GM21786 (cell line): ENCODE measurements around the gene SIRPG.
"Not testable (repeated sequence)": the region's sequence is repeated elsewhere in the genome, so short reads cannot be mapped to it uniquely, and the experiment has no call there.

ENCODE experiments used
- ATAC-seq: cut with Tn5 transposase; IDR thresholded peaks from one replicate; pipeline ENCODE4 v1.9.1; 2021; ENCODE audit not compliant: unreplicated experiment

The SIRPG gene

GRCh38 chr20:1637226-1637625 lies 20.4 kb downstream of the SIRPG start:
- no peak for ATAC-seq

DNA sequence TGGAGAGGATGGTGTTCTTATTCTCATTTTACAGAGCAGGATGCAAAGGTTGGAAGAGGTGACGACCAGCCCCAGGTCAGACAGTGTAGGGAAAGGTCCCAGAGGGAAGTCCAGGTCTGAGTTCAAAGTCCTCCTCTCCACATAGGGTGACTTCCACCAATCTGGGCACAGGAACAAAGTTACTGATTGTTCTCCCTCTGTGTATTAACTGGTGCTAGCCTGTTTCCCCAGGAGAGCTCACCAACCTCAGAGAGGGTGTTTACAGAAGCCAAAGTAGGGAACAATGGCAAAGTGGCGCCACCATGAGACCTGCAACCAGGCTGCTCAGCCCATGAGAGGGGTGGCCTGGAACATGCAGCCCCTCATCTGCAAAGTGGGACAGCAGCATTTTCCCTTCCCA lies 21.0 kb downstream of the SIRPG start:
- no peak for ATAC-seq

DNA sequence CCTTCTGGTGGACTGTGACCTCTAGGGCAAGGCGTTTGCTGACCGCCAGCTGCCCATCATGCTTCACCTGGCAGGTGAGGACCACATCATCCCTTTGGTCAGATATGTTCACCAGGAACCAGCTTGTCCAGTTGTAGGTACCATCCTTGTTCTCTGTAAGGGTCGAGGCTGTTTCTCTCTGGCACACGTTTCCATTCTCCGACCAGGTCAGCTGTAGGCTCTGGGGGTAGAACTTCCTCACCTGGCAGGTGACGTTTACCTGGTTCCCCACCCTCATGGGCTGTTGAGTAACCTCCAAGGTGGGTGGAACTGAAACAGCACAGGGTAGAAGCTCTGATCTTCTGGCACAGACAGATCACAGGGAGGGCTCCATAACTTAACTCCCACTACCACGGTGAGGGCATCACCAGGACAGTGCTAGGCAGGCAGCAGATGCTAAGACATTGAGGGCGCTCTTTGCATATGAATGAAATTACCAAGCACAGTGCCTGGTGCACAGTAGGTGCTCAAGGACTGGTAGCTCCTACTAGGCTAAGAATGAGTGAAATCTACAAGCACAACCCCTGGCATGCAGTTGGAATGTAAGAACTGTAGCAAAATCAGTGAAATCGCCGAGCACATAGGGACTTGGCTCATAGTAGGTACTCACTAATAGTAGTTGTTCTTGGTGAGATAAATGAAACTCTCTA lies 22.1 kb downstream of the SIRPG start:
- no peak for ATAC-seq

GRCh38 chr20:1633535-1633934 lies 24.0 kb downstream of the SIRPG start:
- ATAC-seq = no peak

DNA sequence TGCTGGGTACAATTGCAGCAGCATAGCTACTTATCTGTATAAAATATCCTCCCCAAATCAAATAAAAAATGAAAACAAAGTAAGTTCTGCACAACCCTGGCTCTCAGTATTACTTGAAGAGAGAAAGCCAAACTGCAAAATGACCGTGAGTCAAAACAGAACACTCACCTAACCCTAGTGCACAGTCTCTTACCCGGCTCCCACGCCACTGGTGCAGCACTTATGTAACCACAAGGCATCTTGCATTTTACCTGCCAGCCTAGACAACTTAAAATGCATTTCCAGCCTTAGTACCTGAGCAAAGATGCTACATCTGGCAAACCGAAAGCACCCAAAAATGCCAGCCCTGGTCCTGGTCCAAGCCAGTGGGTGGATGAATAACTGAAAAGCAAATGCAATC lies 25.4 kb downstream of the SIRPG start:
- ATAC-seq = no peak

GRCh38 chr20:1631309-1632151 lies 26.0 kb downstream of the SIRPG start:
- no peak for ATAC-seq

GRCh38 chr20:1630186-1630585 lies 27.4 kb downstream of the SIRPG start:
- no peak for ATAC-seq

- ATAC-seq = no peak
Measured at GRCh38 chr20:1629321-1629720, 28.3 kb downstream of the SIRPG start.

- ATAC-seq = no peak
Measured at GRCh38 chr20:1628621-1629020, 29.0 kb downstream of the SIRPG start.

DNA sequence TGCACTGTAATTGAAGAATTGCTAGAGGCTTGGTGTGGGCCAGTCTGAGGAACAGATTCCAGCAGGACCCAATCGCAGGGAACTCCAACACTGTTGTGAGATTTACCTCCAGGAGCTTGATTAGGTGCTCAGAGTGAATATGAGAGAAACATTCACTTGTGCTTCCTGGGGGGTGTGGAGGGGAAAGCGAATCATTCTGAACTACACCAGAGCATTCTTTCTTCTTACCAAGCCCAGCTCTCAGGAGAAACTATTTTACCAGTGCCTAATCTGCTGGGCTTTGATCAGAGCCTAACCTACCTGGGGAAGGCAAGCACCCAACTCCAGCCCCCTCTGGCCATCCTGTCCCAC lies 30.4 kb downstream of the SIRPG start:
- no peak for ATAC-seq

GRCh38 chr20:1626528-1627199 lies 30.9 kb downstream of the SIRPG start:
- no peak for ATAC-seq

GRCh38 chr20:1625083-1625690 lies 32.4 kb downstream of the SIRPG start:
- no peak for ATAC-seq

DNA sequence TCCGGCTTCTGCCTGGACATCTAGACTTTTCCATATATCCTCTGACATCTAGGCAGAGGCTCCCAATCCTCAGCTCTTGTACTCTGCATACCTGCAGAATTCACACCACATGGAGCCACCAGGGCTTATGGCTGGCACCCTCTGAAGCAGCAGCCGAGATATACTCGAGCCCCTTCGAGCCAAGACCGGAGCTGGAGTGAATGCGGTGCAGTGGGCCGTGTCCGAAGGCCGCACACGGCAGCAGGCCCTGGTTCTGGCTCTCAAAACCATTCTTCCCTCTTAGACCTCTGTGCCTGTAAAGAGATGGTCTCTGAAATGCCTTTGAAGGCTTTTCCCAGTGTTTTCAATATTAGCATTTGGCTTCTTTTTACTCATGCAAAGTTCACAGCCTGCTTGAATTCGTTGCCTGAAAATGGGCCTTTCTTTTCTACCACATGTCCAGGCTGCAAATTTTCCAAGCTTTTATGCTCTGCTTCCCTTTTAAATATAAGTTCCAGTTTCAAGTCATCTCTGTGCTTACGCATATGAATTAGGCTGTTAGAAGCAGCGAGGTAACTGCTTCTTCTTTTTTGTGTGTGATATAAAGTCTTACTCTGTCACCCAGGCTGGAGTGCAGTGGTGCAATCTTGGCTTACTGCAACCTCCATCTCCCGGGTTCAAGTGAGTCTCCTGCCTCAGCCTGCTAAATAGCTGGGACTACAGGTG lies 33.9 kb downstream of the SIRPG start:
- no peak for ATAC-seq

GRCh38 chr20:1622450-1622849 lies 35.1 kb downstream of the SIRPG start:
- ATAC-seq = no peak

GRCh38 chr20:1621316-1621715 lies 36.3 kb downstream of the SIRPG start:
- no peak for ATAC-seq

DNA sequence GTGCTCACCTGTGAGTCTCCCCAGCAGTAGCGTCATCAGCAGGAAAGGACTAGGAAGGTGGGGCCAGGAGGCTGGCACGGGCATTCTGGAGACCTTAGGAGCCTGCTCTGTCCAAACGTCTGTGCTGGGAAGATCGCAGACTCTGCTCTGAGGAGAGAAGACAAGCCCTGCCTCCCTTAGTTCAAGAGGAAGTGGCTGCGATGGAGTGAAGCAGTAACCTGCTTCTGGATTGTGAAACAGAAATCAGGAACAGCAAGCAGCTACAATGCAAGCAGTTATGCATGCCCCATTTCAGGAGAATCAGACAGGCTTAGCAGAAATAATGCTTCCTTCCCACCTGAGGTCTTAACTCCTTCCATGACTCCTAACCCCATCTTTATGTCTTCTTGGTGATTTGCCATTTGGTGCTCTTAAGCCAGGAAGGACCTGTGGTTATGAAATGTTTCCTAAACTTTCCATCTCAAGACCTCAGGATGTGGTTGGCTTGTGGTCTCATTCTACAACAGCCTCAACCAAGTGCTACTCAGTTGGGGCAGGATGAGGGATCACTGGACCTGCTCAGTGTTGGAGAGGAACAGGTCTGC lies 37.6 kb downstream of the SIRPG start, which contains the start of gene SIRPB1:
Gene SIRPB1 (minus strand): TSS at position 149 of the 584 bp plus-strand sequence. CDS start 65 bp downstream, at position 84.
- no peak for ATAC-seq

DNA sequence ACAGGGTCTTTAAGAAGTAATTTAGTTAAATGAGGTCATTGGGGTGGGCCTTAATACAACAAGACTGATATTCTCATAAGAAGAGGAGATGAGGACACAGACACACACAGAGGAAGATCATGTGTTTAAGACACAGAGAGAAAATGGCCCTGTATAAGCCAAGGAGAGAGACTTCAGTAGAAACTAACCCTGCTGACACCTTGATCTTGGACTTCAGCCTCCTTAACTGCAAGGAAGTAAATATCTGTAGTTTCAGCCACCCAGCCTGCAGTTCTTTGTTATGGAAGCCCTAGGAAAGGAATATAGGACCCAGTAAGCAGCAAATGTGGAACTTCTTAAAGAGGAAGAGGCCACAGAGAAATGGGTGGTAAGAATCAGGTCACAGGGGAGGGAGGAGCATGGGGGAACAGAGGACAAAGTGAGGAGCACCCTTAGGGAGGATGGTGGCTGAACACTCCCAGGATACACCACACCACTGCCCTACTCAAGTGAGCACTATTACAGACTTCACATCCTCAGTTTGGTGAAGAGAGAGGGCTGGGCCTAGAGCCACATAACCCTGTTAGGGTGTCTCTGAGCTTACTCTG lies 38.5 kb downstream of the SIRPG start:
- no peak for ATAC-seq

DNA sequence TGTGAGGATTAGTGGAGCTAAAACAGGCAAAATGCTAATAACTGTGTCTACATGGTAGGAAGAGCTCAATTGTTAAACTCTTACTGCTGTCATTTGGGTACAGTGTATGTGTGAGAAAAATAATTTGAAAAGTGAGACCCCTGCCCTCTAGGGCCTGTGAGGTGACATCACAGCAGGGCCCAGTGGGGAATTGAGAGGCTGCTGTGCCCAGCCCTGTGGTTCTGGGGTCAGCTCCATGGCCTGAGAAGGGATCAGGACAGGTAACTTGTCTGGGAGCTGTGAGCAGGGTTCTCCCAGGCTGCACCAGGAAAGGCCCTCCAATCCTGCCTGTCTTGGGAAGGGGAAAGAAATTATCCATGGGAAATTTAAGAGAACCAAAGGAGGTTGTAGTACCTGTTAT lies 39.1 kb downstream of the SIRPG start:
- no peak for ATAC-seq

DNA sequence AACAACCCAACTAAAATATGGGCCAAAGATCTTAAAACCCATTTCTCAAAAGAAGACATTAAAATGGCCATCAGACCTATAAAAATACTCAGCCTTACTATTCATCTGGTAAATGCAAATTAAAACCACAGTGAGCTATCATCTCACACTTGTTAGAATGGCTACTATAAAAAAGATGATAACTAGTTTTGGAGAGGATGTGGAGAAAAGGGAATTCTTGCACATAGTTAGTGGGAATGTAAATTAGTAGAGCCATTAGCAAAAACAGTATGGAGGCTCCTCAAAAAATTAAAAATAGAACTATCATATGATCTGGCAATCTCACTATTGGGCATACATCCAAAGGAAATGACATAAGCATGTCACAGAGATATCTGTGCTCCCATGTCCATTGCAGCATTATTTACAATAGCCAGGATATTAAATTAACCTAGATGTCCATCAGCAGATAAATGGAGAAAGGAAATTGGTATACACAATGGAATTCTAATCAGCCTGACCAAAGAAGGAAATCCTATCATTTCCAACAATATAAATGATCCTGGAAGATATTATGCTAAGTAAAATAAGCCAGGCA lies 40.6 kb downstream of the SIRPG start:
- no peak for ATAC-seq

GRCh38 chr20:1610404-1610803 lies 47.2 kb downstream of the SIRPG start:
- ATAC-seq = not testable (repeated sequence)
